HepG2 (cell line): Measurements from ENCODE around the gene STMN1. TPM values are rescaled to one million over a fixed set of nuclear protein-coding genes. Genes with fewer than 3 reads are reported as not detected.
A peak's percentile ranks its signal among the peaks of the same experiment; 100 is the strongest.

Experiments
- FOSL1 ChIP-seq: sonication (generic); formaldehyde crosslinking; IDR thresholded peaks from 2 replicates; pipeline ENCODE4 v1.9.0; 2021; ENCODE audit warnings: missing genetic modification reagents, borderline replicate concordance
- GABPB1 ChIP-seq: IDR thresholded peaks from 2 replicates; pipeline ENCODE4 v1.6.1; 2016; ENCODE audit warnings: mild to moderate bottlenecking, missing genetic modification reagents, moderate library complexity, missing compliant biosample characterization
- HNRNPLL ChIP-seq: fragments of 200-400 bp; formaldehyde crosslinking; IDR thresholded peaks from 2 replicates; pipeline ENCODE4 v1.6.1; 2017; ENCODE audit warnings: mild to moderate bottlenecking, low read depth, low read length; ENCODE audit not compliant: poor library complexity, severe bottlenecking
- MEF2D ChIP-seq: sonication (generic); formaldehyde crosslinking; IDR thresholded peaks from 2 replicates; pipeline ENCODE4 v1.5.1; 2020; ENCODE audit warnings: mild to moderate bottlenecking, missing genetic modification reagents
- NPAS2 ChIP-seq: sonication (generic); formaldehyde crosslinking; IDR thresholded peaks from 2 replicates; pipeline ENCODE4 v1.8.0; 2022; ENCODE audit warnings: mild to moderate bottlenecking, missing genetic modification reagents, borderline replicate concordance
- ONECUT2 ChIP-seq: sonication (generic); formaldehyde crosslinking; IDR thresholded peaks from 2 replicates; pipeline ENCODE4 v1.4.0; 2020; ENCODE audit warnings: missing genetic modification reagents
- SIX1 ChIP-seq: sonication (generic); formaldehyde crosslinking; IDR thresholded peaks from 2 replicates; pipeline ENCODE4 v1.4.0; 2020; ENCODE audit warnings: missing genetic modification reagents, borderline replicate concordance
- SOX13 ChIP-seq, 3 experiments: fragments of 450-650 bp in 1 of 3; sonication (generic) in 1 of 3; formaldehyde crosslinking in 1 of 3; IDR thresholded peaks in 2 of 3; conservative IDR thresholded peaks in 1 of 3; 2 replicates each; pipeline versions ENCODE4 v1.5.0 to v1.6.1; 2016 to 2020; ENCODE audit warnings: antibody characterized with exemption in 1 of 3, mild to moderate bottlenecking in 1 of 3, missing compliant biosample characterization in 1 of 3, missing genetic modification reagents in 1 of 3, moderate library complexity in 1 of 3
- XBP1 ChIP-seq: sonication (generic); formaldehyde crosslinking; IDR thresholded peaks from 2 replicates; pipeline ENCODE4 v1.5.0; 2020; ENCODE audit warnings: missing genetic modification reagents
- ZBTB20 ChIP-seq: sonication (generic); formaldehyde crosslinking; IDR thresholded peaks from 2 replicates; pipeline ENCODE4 v1.8.1; 2023; ENCODE audit warnings: missing genetic modification reagents, low read depth, mild to moderate bottlenecking, borderline replicate concordance
- ZC3H13 ChIP-seq: sonication (generic); formaldehyde crosslinking; IDR thresholded peaks from 2 replicates; pipeline ENCODE4 v1.8.1; 2023; ENCODE audit warnings: mild to moderate bottlenecking, missing genetic modification reagents, moderate library complexity
- ZFX ChIP-seq: sonication (generic); formaldehyde crosslinking; IDR thresholded peaks from 2 replicates; pipeline ENCODE4 v1.4.0; 2020; ENCODE audit warnings: mild to moderate bottlenecking, low read depth, missing genetic modification reagents, moderate library complexity
- ZNF12 ChIP-seq: sonication (generic); formaldehyde crosslinking; IDR thresholded peaks from 2 replicates; pipeline ENCODE4 v1.5.0; 2020; ENCODE audit warnings: missing genetic modification reagents
- ZNF768 ChIP-seq: sonication (generic); formaldehyde crosslinking; IDR thresholded peaks from 2 replicates; pipeline ENCODE4 v1.4.0; 2020; ENCODE audit warnings: missing genetic modification reagents
- polyA plus RNA-seq, 8 experiments: library from polyadenylated mRNA; depleted of rRNA in 3 of 8; stranded (reverse) in 7 of 8; unstranded in 1 of 8; fragments of >200 nt; fragmentation: Illumina TruSeq in 4 of 8; extraction: Trizol in 4 of 8; gene quantifications; 2 replicates each; pipeline versions ENCODE4 v1.2.1 to v1.2.3, GENCODE V29; 2011 to 2016; ENCODE audit warnings: low read depth in 4 of 8, missing spikeins in 1 of 8, mixed read lengths in 1 of 8; ENCODE audit not compliant: insufficient read depth in 1 of 8
- total RNA-seq, 5 experiments: library from RNA; depleted of rRNA; stranded (reverse); fragments of >200 nt; fragmentation: Illumina TruSeq; extraction: Trizol; gene quantifications; 2 replicates each; pipeline ENCODE4 v1.2.3, GENCODE V29; 2016; ENCODE audit warnings: low read depth in 1 of 5
- TF ChIP-seq, protein P1 (sequence below): conservative IDR thresholded peaks from 2 replicates; pipeline ENCODE4 v1.6.1; 2018; ENCODE audit warnings: missing genetic modification reagents
- TF ChIP-seq, protein P2 (sequence below): sonication (generic); formaldehyde crosslinking; IDR thresholded peaks from 2 replicates; pipeline ENCODE4 v1.4.0; 2020; ENCODE audit warnings: missing genetic modification reagents
- TF ChIP-seq, protein P3 (sequence below): sonication (generic); formaldehyde crosslinking; IDR thresholded peaks from 2 replicates; pipeline ENCODE4 v1.4.0; 2020; ENCODE audit warnings: missing genetic modification reagents

Gene STMN1
- total and polyA plus RNA-seq, 2 of the 13 experiments (the other 11 are each of a cell fraction or from before 2014, with no cell fraction given), result 45.9 to 409 TPM

DNA sequence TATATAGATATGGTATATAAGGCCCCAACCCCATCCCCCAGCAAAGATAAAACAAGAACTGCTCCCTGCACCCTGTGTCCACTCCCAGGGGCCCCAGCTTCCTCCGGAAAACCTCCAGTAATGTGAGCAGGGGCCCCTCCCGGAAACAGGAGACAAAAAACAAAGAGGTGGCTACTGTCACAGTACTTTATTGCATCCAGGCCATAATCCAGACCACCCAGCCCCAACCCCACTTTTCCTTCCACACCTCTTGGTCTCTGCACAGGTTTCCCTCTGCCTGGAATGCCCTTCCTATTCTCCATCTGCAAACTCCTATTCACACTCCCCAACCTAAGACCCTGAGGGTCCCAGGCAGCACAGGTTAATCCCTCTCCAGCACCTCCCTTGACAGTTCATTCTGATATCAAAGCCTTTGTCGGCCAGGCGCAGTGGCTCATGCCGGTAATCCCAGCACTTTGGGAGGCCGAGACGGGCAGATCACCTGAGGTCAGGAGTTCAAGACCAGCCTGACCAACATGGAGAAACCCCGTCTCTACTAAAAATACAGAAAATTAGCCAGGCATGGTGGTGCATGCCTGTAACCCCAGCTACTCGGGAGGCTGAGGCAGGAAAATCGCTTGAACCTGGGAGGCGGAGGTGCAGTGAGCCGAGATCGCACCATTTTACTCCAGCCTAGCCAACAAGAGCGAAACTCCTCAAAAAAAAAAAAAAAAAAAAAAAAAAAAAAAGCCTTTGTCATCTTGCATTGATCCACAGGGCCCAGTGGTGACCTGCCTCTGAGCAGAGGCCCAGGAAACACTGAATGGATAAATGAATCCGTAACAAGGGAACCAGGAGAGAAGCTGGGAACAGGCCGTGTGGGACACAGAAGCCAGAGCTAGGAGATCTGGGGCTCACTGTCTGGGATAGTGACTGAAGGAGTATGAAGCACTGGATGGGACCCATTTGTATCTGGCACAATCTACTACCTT lies 44.6 kb downstream of the STMN1 start (continued):
- TF ChIP-seq ZNF768 (CRISPR knock-in tag) (no peak), NPAS2 (no peak), GABPB1 (CRISPR knock-in tag) (peak; percentile 55; the same call in 1 of the 2 replicates), SIX1 (CRISPR knock-in tag) (peak; percentile 89), ZBTB20 (CRISPR knock-in tag) (peak; percentile 84; the same call in 1 of the 2 replicates), ZFX (peak; percentile 59), HNRNPLL (no peak), ZNF12 (CRISPR knock-in tag) (no peak), FOSL1 (CRISPR knock-in tag) (peak; percentile 87), ONECUT2 (no peak), XBP1 (CRISPR knock-in tag) (no peak), SOX13 (IDR thresholded peaks at IDR 0.05) (peak; percentile 76; the same call in 1 of the 2 replicates), SOX13 (CRISPR knock-in tag; conservative IDR thresholded peaks at IDR 0.05 in 1 of 2, IDR thresholded peaks at IDR 0.05 in 1 of 2) (peak in 1 of 2 experiments; percentile 84; a peak in 2 of 4 replicates), MEF2D (CRISPR knock-in tag) (peak; percentile 16; the same call in 1 of the 2 replicates), ZC3H13 (CRISPR knock-in tag) (0 out of 2 replicates have a peak, but pooled peaks have one; percentile 45)
- TF ChIP-seq, protein P1, sequence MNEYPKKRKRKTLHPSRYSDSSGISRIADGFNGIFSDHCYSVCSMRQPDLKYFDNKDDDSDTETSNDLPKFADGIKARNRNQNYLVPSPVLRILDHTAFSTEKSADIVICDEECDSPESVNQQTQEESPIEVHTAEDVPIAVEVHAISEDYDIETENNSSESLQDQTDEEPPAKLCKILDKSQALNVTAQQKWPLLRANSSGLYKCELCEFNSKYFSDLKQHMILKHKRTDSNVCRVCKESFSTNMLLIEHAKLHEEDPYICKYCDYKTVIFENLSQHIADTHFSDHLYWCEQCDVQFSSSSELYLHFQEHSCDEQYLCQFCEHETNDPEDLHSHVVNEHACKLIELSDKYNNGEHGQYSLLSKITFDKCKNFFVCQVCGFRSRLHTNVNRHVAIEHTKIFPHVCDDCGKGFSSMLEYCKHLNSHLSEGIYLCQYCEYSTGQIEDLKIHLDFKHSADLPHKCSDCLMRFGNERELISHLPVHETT (CRISPR knock-in tag), result 0 out of 2 replicates have a peak, but pooled peaks have one; percentile 18
- TF ChIP-seq, protein P2, sequence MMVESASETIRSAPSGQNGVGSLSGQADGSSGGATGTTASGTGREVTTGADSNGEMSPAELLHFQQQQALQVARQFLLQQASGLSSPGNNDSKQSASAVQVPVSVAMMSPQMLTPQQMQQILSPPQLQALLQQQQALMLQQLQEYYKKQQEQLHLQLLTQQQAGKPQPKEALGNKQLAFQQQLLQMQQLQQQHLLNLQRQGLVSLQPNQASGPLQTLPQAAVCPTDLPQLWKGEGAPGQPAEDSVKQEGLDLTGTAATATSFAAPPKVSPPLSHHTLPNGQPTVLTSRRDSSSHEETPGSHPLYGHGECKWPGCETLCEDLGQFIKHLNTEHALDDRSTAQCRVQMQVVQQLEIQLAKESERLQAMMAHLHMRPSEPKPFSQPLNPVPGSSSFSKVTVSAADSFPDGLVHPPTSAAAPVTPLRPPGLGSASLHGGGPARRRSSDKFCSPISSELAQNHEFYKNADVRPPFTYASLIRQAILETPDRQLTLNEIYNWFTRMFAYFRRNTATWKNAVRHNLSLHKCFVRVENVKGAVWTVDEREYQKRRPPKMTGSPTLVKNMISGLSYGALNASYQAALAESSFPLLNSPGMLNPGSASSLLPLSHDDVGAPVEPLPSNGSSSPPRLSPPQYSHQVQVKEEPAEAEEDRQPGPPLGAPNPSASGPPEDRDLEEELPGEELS (CRISPR knock-in tag), result peak; percentile 82
- TF ChIP-seq, protein P3, sequence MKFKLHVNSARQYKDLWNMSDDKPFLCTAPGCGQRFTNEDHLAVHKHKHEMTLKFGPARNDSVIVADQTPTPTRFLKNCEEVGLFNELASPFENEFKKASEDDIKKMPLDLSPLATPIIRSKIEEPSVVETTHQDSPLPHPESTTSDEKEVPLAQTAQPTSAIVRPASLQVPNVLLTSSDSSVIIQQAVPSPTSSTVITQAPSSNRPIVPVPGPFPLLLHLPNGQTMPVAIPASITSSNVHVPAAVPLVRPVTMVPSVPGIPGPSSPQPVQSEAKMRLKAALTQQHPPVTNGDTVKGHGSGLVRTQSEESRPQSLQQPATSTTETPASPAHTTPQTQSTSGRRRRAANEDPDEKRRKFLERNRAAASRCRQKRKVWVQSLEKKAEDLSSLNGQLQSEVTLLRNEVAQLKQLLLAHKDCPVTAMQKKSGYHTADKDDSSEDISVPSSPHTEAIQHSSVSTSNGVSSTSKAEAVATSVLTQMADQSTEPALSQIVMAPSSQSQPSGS (CRISPR knock-in tag), result peak; percentile 38; the same call in 1 of the 2 replicates
